Activated CD4-positive, alpha-beta T cell treated with anti-CD3 and anti-CD28 coated beads for 24 hours (primary cell): ENCODE data around the gene MOGAT3.

Experiments
- DNase-seq, 2 donors: peaks; one replicate each; pipeline ENCODE4 v3.0.0-alpha.2; 2020; ENCODE audit warnings: low read depth in 2 of 2

MOGAT3 gene

GRCh38 chr7:101172005-101172853, 28.6 kb downstream of the MOGAT3 start:
- no peak for DNase-seq

GRCh38 chr7:101171442-101171837, 29.4 kb downstream of the MOGAT3 start:
- DNase-seq = no peak

GRCh38 chr7:101170617-101171441, 30.0 kb downstream of the MOGAT3 start:
- DNase-seq = no peak

GRCh38 chr7:101169838-101170551, 30.8 kb downstream of the MOGAT3 start:
- DNase-seq = peak; percentile 68 to 76

GRCh38 chr7:101169110-101169837, 31.6 kb downstream of the MOGAT3 start:
- DNase-seq = no peak

- DNase-seq = no peak
Measured at GRCh38 chr7:101168412-101169049, 32.3 kb downstream of the MOGAT3 start.

GRCh38 chr7:101167645-101168411, 33.0 kb downstream of the MOGAT3 start:
- DNase-seq = no peak

GRCh38 chr7:101166909-101167644, 33.8 kb downstream of the MOGAT3 start:
- DNase-seq = no peak

- no peak for DNase-seq
Measured at GRCh38 chr7:101166648-101166908, 34.3 kb downstream of the MOGAT3 start.

- DNase-seq = no peak
Measured at GRCh38 chr7:101165958-101166647, 34.7 kb downstream of the MOGAT3 start.

- peak; percentile 86 to 89 for DNase-seq
Measured at GRCh38 chr7:101165075-101165957, 35.5 kb downstream of the MOGAT3 start, which contains the start of gene VGF. VGF (minus strand) TSS chr7:101165569; CDS start chr7:101164843, 726 bp downstream.

GRCh38 chr7:101164071-101164840, 36.6 kb downstream of the MOGAT3 start:
- no peak for DNase-seq

- no peak for DNase-seq
Measured at GRCh38 chr7:101163279-101164070, 37.4 kb downstream of the MOGAT3 start.

GRCh38 chr7:101162551-101163278, 38.1 kb downstream of the MOGAT3 start:
- DNase-seq = no peak

- DNase-seq = no peak
Measured at GRCh38 chr7:101161692-101162471, 39.0 kb downstream of the MOGAT3 start.
